ENCODE results near the gene CTLA4.

Gene CTLA4

GRCh38 chr2:203869223-203870042, 1.9 kb downstream of the CTLA4 start:
- Histone ChIP-seq H3K27me3 (peaks cover 12% of the 10 kb centered on the region), H3K27ac (no peak overlapping the region), H3K4me3 (ENCODE audit: low read depth in 1 of 2, low read length in 1 of 2) (no peak overlapping the region), H3K36me3 (no peaks in the 10 kb centered on the region), H3K4me1 (ENCODE audit: control insufficient read depth in 1 of 2, insufficient read depth in 1 of 2, low read depth in 1 of 2, low read length in 1 of 2) (no peaks in the 10 kb centered on the region), H3K9me3 (no peaks in the 10 kb centered on the region)
- TF ChIP-seq CTCF (IDR thresholded peaks at IDR 0.05): no peak

DNA sequence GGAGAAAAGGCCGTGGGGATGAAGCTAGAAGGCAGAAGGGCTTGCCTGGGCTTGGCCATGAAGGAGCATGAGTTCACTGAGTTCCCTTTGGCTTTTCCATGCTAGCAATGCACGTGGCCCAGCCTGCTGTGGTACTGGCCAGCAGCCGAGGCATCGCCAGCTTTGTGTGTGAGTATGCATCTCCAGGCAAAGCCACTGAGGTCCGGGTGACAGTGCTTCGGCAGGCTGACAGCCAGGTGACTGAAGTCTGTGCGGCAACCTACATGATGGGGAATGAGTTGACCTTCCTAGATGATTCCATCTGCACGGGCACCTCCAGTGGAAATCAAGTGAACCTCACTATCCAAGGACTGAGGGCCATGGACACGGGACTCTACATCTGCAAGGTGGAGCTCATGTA, 2.9 kb downstream of the CTLA4 start:
- Histone ChIP-seq H3K9me3 (no peaks in the 10 kb centered on the region), H3K4me3 (ENCODE audit: low read depth in 1 of 2, low read length in 1 of 2) (no peak overlapping the region)
- no peak for TF ChIP-seq CTCF (IDR thresholded peaks at IDR 0.05)

GRCh38 chr2:203870941-203871340, 3.4 kb downstream of the CTLA4 start:
- H3K27me3 ChIP-seq: peaks cover 12% of the 10 kb centered on the region
- no peak overlapping the region for H3K4me3 ChIP-seq (ENCODE audit: low read depth in 1 of 2, low read length in 1 of 2)
- no peaks in the 10 kb centered on the region for H3K4me1 ChIP-seq (ENCODE audit: control insufficient read depth in 1 of 2, insufficient read depth in 1 of 2, low read depth in 1 of 2, low read length in 1 of 2)
- no peak for TF ChIP-seq CTCF (IDR thresholded peaks at IDR 0.05)
- no peaks in the 10 kb centered on the region for H3K9me3 ChIP-seq
- H3K27ac ChIP-seq: no peak overlapping the region
- no peaks in the 10 kb centered on the region for H3K36me3 ChIP-seq

More for the DNA sequence above, 2.9 kb downstream of the CTLA4 start:
- H3K4me1 ChIP-seq (ENCODE audit: control insufficient read depth in 1 of 2, insufficient read depth in 1 of 2, low read depth in 1 of 2, low read length in 1 of 2): no peaks in the 10 kb centered on the region
- no peak overlapping the region for H3K27ac ChIP-seq
- no peaks in the 10 kb centered on the region for H3K36me3 ChIP-seq
- H3K27me3 ChIP-seq: peaks cover 12% of the 10 kb centered on the region

GRCh38 chr2:203871371-203871983, 3.9 kb downstream of the CTLA4 start:
- Histone ChIP-seq H3K9me3 (no peaks in the 10 kb centered on the region), H3K27me3 (peaks cover 12% of the 10 kb centered on the region), H3K36me3 (no peaks in the 10 kb centered on the region), H3K4me1 (ENCODE audit: control insufficient read depth in 1 of 2, insufficient read depth in 1 of 2, low read depth in 1 of 2, low read length in 1 of 2) (no peaks in the 10 kb centered on the region), H3K27ac (no peak overlapping the region), H3K4me3 (ENCODE audit: low read depth in 1 of 2, low read length in 1 of 2) (no peak overlapping the region)
- no peak for TF ChIP-seq CTCF (IDR thresholded peaks at IDR 0.05)

- TF ChIP-seq CTCF (IDR thresholded peaks at IDR 0.05): no peak
- no peak overlapping the region for H3K27ac ChIP-seq
- peaks cover 4% of the 10 kb centered on the region for H3K27me3 ChIP-seq
- no peaks in the 10 kb centered on the region for H3K36me3 ChIP-seq
- no peaks in the 10 kb centered on the region for H3K9me3 ChIP-seq
- no peak overlapping the region for H3K4me3 ChIP-seq (ENCODE audit: low read depth in 1 of 2, low read length in 1 of 2)
- no peaks in the 10 kb centered on the region for H3K4me1 ChIP-seq (ENCODE audit: control insufficient read depth in 1 of 2, insufficient read depth in 1 of 2, low read depth in 1 of 2, low read length in 1 of 2)
These were observed 5.9 kb downstream of the CTLA4 start for GRCh38 chr2:203873461-203873860.
